OCI-LY1 (cell line): ENCODE results near the gene IGSF9B.

Source experiments
- H2AFZ ChIP-seq: fragments of 200-600 bp; sonication (generic), shearing (Covaris generic); 2 replicates; pipeline ENCODE4 v1.6.0; 2014; ENCODE audit warnings: antibody characterized with exemption, mild to moderate bottlenecking, low read length
- H3F3A ChIP-seq: fragments of 200-600 bp; sonication (generic), shearing (Covaris generic); 2 replicates; pipeline ENCODE4 v1.6.0; 2014; ENCODE audit warnings: mild to moderate bottlenecking, antibody characterized with exemption, low read length, moderate library complexity; ENCODE audit not compliant: insufficient read depth
- H3K27ac ChIP-seq: fragments of 200-600 bp; sonication (generic); 2 replicates; pipeline ENCODE4 v1.5.1; 2014; ENCODE audit warnings: low read length, mixed run types, mild to moderate bottlenecking, low read depth; ENCODE audit not compliant: poor library complexity, severe bottlenecking
- H3K27me3 ChIP-seq: fragments of 200-600 bp; sonication (generic); 2 replicates; pipeline ENCODE4 v1.6.0; 2014; ENCODE audit warnings: antibody characterized with exemption, mild to moderate bottlenecking, low read length, moderate library complexity; ENCODE audit not compliant: insufficient read depth
- H3K36me3 ChIP-seq: fragments of 200-600 bp; sonication (generic); 2 replicates; pipeline ENCODE4 v1.6.1; 2014; ENCODE audit warnings: mild to moderate bottlenecking, antibody characterized with exemption, low read length, moderate library complexity, mixed read lengths; ENCODE audit not compliant: insufficient read depth
- H3K4me1 ChIP-seq: fragments of 200-600 bp; sonication (generic); 2 replicates; pipeline ENCODE4 v1.5.1; 2014; ENCODE audit warnings: mild to moderate bottlenecking, low read length, moderate library complexity; ENCODE audit not compliant: insufficient read depth, severe bottlenecking
- H3K4me2 ChIP-seq: fragments of 200-600 bp; sonication (generic), shearing (Covaris generic); 2 replicates; pipeline ENCODE4 v1.6.1; 2014; ENCODE audit warnings: low read length
- H3K4me3 ChIP-seq: fragments of 200-600 bp; sonication (generic); 2 replicates; pipeline ENCODE4 v1.5.1; 2014; ENCODE audit warnings: low read length, low read depth, mild to moderate bottlenecking, mixed read lengths; ENCODE audit not compliant: poor library complexity, severe bottlenecking
- H3K79me2 ChIP-seq: fragments of 200-600 bp; shearing (Covaris generic); 2 replicates; pipeline ENCODE4 v1.6.1; 2016; ENCODE audit warnings: mixed run types, low read length, mixed read lengths; ENCODE audit not compliant: insufficient read depth
- H3K9ac ChIP-seq: fragments of 200-600 bp; sonication (generic), shearing (Covaris generic); 2 replicates; pipeline ENCODE4 v1.6.1; 2014; ENCODE audit warnings: mild to moderate bottlenecking, low read length, mixed read lengths
- H3K9me2 ChIP-seq: fragments of 200-600 bp; sonication (generic), shearing (Covaris generic); 2 replicates; pipeline ENCODE4 v1.6.1; 2014; ENCODE audit warnings: low read depth, mild to moderate bottlenecking, low read length, mixed read lengths
- H3K9me3 ChIP-seq: fragments of 200-600 bp; shearing (Covaris generic); 2 replicates; pipeline ENCODE4 v1.6.1; 2014; ENCODE audit warnings: low read length, mixed read lengths
- H4K20me1 ChIP-seq: fragments of 200-600 bp; sonication (generic), shearing (Covaris generic); 2 replicates; pipeline ENCODE4 v1.6.0; 2016; ENCODE audit warnings: mild to moderate bottlenecking, low read length; ENCODE audit not compliant: insufficient read depth
- CTCF ChIP-seq: fragments of 200-600 bp; sonication (generic), shearing (Covaris generic); IDR thresholded peaks from 2 replicates; pipeline ENCODE4 v1.5.1; 2017; ENCODE audit warnings: mild to moderate bottlenecking, antibody characterized with exemption, low read length, moderate library complexity, mixed read lengths
- EZH2 ChIP-seq: fragments of 200-600 bp; sonication (generic), shearing (Covaris generic); IDR thresholded peaks from 2 replicates; pipeline ENCODE4 v1.8.0; 2017; ENCODE audit warnings: borderline replicate concordance, mixed run types, mild to moderate bottlenecking, antibody characterized with exemption, low read length, moderate library complexity, mixed read lengths

IGSF9B gene

GRCh38 chr11:133865466-133865865, 91.3 kb downstream of the IGSF9B start:
- no peak overlapping the region for H2AFZ ChIP-seq
- H3K27ac ChIP-seq, result no peak overlapping the region
- H3F3A ChIP-seq, result no peaks in the 10 kb centered on the region
- no peaks in the 10 kb centered on the region for H3K9me3 ChIP-seq
- no peaks in the 10 kb centered on the region for H3K27me3 ChIP-seq
- no peak overlapping the region for H3K4me2 ChIP-seq
- H3K9me2 ChIP-seq, result no peaks in the 10 kb centered on the region
- no peaks in the 10 kb centered on the region for H3K36me3 ChIP-seq
- no peaks in the 10 kb centered on the region for H3K4me1 ChIP-seq
- H3K79me2 ChIP-seq, result no peaks in the 10 kb centered on the region
- H3K9ac ChIP-seq, result no peak overlapping the region
- no peaks in the 10 kb centered on the region for H4K20me1 ChIP-seq
- no peak overlapping the region for H3K4me3 ChIP-seq
- no peak for TF ChIP-seq EZH2
- TF ChIP-seq CTCF, result no peak

GRCh38 chr11:133864756-133865155, 92.0 kb downstream of the IGSF9B start:
- no peak overlapping the region for H2AFZ ChIP-seq
- no peaks in the 10 kb centered on the region for H3K9me2 ChIP-seq
- no peak overlapping the region for H3K9ac ChIP-seq
- no peaks in the 10 kb centered on the region for H3F3A ChIP-seq
- no peak overlapping the region for H3K4me3 ChIP-seq
- no peaks in the 10 kb centered on the region for H3K9me3 ChIP-seq
- no peak overlapping the region for H3K27ac ChIP-seq
- no peaks in the 10 kb centered on the region for H3K79me2 ChIP-seq
- no peaks in the 10 kb centered on the region for H3K36me3 ChIP-seq
- no peak for TF ChIP-seq EZH2
- no peak for TF ChIP-seq CTCF
- H3K27me3 ChIP-seq, result no peaks in the 10 kb centered on the region
- H4K20me1 ChIP-seq, result no peaks in the 10 kb centered on the region
- no peaks in the 10 kb centered on the region for H3K4me1 ChIP-seq
- H3K4me2 ChIP-seq, result no peak overlapping the region

GRCh38 chr11:133860151-133860550, 96.6 kb downstream of the IGSF9B start:
- H3K4me1 ChIP-seq, result no peaks in the 10 kb centered on the region
- TF ChIP-seq CTCF, result no peak
- TF ChIP-seq EZH2, result no peak
- no peaks in the 10 kb centered on the region for H3F3A ChIP-seq
- H3K79me2 ChIP-seq, result no peaks in the 10 kb centered on the region
- no peaks in the 10 kb centered on the region for H3K36me3 ChIP-seq
- H3K4me2 ChIP-seq, result no peak overlapping the region
- H3K27ac ChIP-seq, result no peak overlapping the region
- no peaks in the 10 kb centered on the region for H3K9me2 ChIP-seq
- H3K27me3 ChIP-seq, result no peaks in the 10 kb centered on the region
- H3K9ac ChIP-seq, result no peak overlapping the region
- H3K4me3 ChIP-seq, result no peak overlapping the region
- no peak overlapping the region for H2AFZ ChIP-seq
- H4K20me1 ChIP-seq, result no peaks in the 10 kb centered on the region
- H3K9me3 ChIP-seq, result no peaks in the 10 kb centered on the region
